ENCODE measurements around the gene MAN1A1. TPM values are rescaled to one million over a fixed set of nuclear protein-coding genes. Genes with fewer than 3 reads are reported as not detected.
"Not testable (repeated sequence)": the region's sequence is repeated elsewhere in the genome, so short reads cannot be mapped to it uniquely, and the experiment has no call there.

MAN1A1 gene
- total RNA-seq, 1 donor from 2014 or later = 23.4 TPM

DNA sequence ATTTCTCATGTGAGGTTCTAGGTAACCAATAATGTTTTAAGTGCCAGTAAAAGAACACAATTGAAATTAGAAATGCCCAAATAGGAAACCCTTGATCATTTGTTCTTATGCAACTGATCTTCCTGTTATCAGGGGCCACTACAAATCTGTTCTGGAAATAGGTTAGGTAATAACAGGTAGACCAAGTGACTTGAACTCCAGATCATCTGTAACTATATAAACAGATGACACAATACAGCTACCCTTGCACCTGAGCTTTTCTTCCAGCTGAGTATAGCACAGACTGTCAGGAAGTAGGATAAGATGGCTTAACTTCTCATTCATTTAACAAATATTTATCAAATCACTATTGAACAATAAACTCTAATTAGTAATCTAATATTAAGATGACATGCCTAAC is 52.5 kb downstream of the MAN1A1 start:
- no peak for TF ChIP-seq CTCF (conservative IDR thresholded peaks at IDR 0.05; ENCODE audit: low read depth, low read length)
- no peak for DNase-seq (ENCODE audit: low read depth)
- H3K4me3 ChIP-seq (ENCODE audit: low read depth, low read length) = no peak overlapping the region

GRCh38 chr6:119296036-119297035 is 53.2 kb downstream of the MAN1A1 start:
- no peak for DNase-seq (ENCODE audit: low read depth)
- no peak overlapping the region for H3K4me3 ChIP-seq (ENCODE audit: low read depth, low read length)
- TF ChIP-seq CTCF (conservative IDR thresholded peaks at IDR 0.05; ENCODE audit: low read depth, low read length) = no peak

DNA sequence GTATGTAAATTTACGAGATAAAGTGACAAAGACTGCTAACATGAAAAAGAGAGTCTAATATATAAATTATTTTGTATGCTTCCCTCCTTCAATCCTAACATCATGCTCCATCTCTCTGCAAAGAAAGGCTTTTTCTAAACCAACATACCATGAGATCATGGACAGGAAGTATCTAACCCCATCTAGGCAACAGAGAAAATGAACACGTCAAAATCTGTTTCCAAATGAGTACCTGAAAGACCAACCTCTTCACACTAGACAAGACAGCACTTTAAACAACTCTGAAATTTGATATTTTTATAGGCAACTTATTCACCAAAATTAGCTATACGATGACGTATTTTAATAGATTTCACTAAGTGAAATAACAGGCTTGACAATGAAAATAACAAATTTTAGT is 54.6 kb downstream of the MAN1A1 start:
- no peak for TF ChIP-seq CTCF (conservative IDR thresholded peaks at IDR 0.05; ENCODE audit: low read depth, low read length)
- DNase-seq (ENCODE audit: low read depth) = no peak
- no peak overlapping the region for H3K4me3 ChIP-seq (ENCODE audit: low read depth, low read length)

GRCh38 chr6:119291060-119291459 is 58.5 kb downstream of the MAN1A1 start:
- H3K4me3 ChIP-seq (ENCODE audit: low read depth, low read length); DNase-seq (ENCODE audit: low read depth): not testable (repeated sequence)

DNA sequence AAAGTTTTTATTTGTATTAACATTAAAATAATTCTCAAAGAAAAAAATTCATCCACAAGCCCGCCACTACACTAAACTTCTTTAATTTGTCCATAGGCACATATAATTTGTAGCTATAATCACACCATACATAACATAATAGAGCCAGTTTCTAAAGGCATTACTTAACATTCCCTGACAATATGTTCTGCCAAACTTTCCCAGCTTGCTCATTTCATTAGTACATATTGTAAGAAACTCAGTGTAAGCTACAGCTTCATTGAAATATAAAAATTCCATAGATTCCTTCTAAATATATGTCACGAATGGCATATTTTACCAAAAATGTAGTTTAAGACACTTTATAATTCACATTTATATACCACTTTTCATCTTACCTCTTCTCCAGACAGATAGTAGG is 59.3 kb downstream of the MAN1A1 start:
- no peak for TF ChIP-seq CTCF (conservative IDR thresholded peaks at IDR 0.05; ENCODE audit: low read depth, low read length)
- H3K4me3 ChIP-seq (ENCODE audit: low read depth, low read length) = no peak overlapping the region
- DNase-seq (ENCODE audit: low read depth) = no peak

- no peak for DNase-seq (ENCODE audit: low read depth)
- no peak overlapping the region for H3K4me3 ChIP-seq (ENCODE audit: low read depth, low read length)
- TF ChIP-seq CTCF (conservative IDR thresholded peaks at IDR 0.05; ENCODE audit: low read depth, low read length) = no peak
Measured at GRCh38 chr6:119289651-119290050, 59.9 kb downstream of the MAN1A1 start.

DNA sequence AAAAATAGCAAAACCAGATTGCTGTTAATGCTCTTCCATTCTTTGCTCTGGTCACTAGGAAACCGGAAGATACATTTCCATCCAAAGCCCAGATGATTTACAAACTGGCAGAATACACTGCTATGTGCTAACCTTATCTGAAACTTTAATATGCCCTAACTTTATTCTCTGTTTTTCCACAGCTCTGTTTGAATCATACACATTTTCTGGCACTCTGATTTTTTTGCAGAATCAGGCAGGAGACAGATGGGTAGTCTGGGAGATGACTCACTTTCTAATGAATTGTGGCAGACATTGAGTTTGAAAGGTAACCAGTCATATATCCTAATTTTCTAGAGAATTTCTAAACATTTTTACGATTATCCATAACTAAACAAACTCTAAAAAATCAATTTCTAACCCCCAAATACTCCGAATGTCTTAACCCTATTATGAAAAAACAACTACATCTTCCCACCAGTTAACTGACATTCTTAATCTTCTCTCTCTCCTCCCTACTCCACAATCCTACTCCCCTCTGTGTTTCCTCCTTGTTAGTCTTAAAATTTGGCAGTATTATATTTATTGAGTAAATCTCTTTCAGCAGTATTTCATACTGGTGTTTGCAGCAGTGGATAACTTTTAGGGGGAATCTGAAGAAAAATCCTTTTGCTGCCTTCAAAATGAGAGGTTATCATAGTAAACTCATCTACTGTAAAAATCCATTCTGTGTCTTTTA is 63.5 kb downstream of the MAN1A1 start:
- DNase-seq (ENCODE audit: low read depth) = no peak
- TF ChIP-seq CTCF (conservative IDR thresholded peaks at IDR 0.05; ENCODE audit: low read depth, low read length) = no peak
- no peak overlapping the region for H3K4me3 ChIP-seq (ENCODE audit: low read depth, low read length)

All from epithelial cell of proximal tubule (primary cell).